H1 (cell line): ENCODE measurements around the gene NACA. TPM values are rescaled to one million over a fixed set of nuclear protein-coding genes. Genes with fewer than 3 reads are reported as not detected.

Experiments used
- CTCF ChIA-PET: fragments of 300-600 bp; sonication (Branson Sonifier 250); formaldehyde crosslinking; loops from one replicate; lab custom pipeline; 2021; ENCODE audit not compliant: partially characterized antibody; lab: Charles Lee
- POLR2A ChIA-PET: fragments of 300-600 bp; sonication (Branson Sonifier 250); formaldehyde crosslinking; loops from one replicate; lab custom pipeline; 2021; ENCODE audit warnings: inconsistent platforms; ENCODE audit not compliant: partially characterized antibody; lab: Charles Lee
- DNase-seq, 2 experiments: peaks; one replicate each; pipeline versions ENCODE4 v3.0.0 to v3.0.0-alpha.2; 2010 to 2022; ENCODE audit warnings: low spot score in 2 of 2, low read depth in 1 of 2, mixed read lengths in 1 of 2
- FAIRE-seq: peaks from 2 replicates; lab custom pipeline; 2011; peaks lifted over from hg19 to GRCh38; lab: Jason Lieb, UNC
- H2AFZ ChIP-seq: 2 replicates; pipeline ENCODE4 v1.8.1; 2012; ENCODE audit warnings: low read length, inconsistent platforms
- H2AK5ac ChIP-seq: 2 replicates; pipeline ENCODE4 v1.6.1; 2013; ENCODE audit warnings: low read depth, low read length
- H2BK120ac ChIP-seq: replicated peaks from 2 replicates; pipeline ENCODE3; 2013; ENCODE audit warnings: low read depth, low read length, inconsistent platforms
- H2BK12ac ChIP-seq: 2 replicates; pipeline ENCODE4 v1.6.1; 2013; ENCODE audit warnings: low read depth, low read length
- H2BK15ac ChIP-seq: 2 replicates; pipeline ENCODE4 v1.6.1; 2013; ENCODE audit warnings: low read length
- H2BK20ac ChIP-seq: 2 replicates; pipeline ENCODE4 v1.6.1; 2013; ENCODE audit warnings: low read length
- H2BK5ac ChIP-seq: 2 replicates; pipeline ENCODE4 v1.6.1; 2013; ENCODE audit warnings: low read depth, low read length
- H3K14ac ChIP-seq: 2 replicates; pipeline ENCODE4 v1.6.1; 2013; ENCODE audit warnings: inconsistent platforms; ENCODE audit not compliant: insufficient read length
- H3K18ac ChIP-seq: 2 replicates; pipeline ENCODE4 v1.6.1; 2013; ENCODE audit warnings: low read length; ENCODE audit errors: extremely low read depth
- H3K23ac ChIP-seq: 2 replicates; pipeline ENCODE4 v1.6.1; 2013; ENCODE audit warnings: inconsistent platforms; ENCODE audit not compliant: insufficient read length
- H3K23me2 ChIP-seq: 2 replicates; pipeline ENCODE4 v1.6.1; 2013; ENCODE audit warnings: low read depth, low read length
- H3K27ac ChIP-seq: 2 replicates; pipeline ENCODE4 v1.6.1; 2011; ENCODE audit warnings: low read depth, low read length, inconsistent platforms
- H3K27me3 ChIP-seq, 4 experiments: replicated peaks in 1 of 4; 1 replicate in 1 of 4; 2 replicates in 3 of 4; pipeline versions ENCODE4 v1.6.1 to v1.8.1; 2011 to 2013; ENCODE audit warnings: low read length in 3 of 4, mild to moderate bottlenecking in 3 of 4, inconsistent platforms in 2 of 4, mixed read lengths in 2 of 4, moderate library complexity in 1 of 4; ENCODE audit not compliant: control insufficient read depth in 3 of 4, insufficient read depth in 3 of 4; ENCODE audit errors: extremely low read depth in 1 of 4
- H3K36me3 ChIP-seq, 4 experiments: 2 replicates each; pipeline versions ENCODE4 v1.6.1 to v1.8.1; 2011 to 2013; ENCODE audit warnings: mild to moderate bottlenecking in 4 of 4, low read length in 3 of 4, moderate library complexity in 2 of 4, control low read depth in 1 of 4, inconsistent platforms in 1 of 4; ENCODE audit not compliant: insufficient read depth in 4 of 4, control insufficient read depth in 2 of 4
- H3K4ac ChIP-seq: replicated peaks from 2 replicates; pipeline ENCODE3; 2013; ENCODE audit warnings: low read length, low read depth, mixed read lengths, inconsistent platforms; ENCODE audit not compliant: insufficient read length
- H3K4me1 ChIP-seq, 4 experiments: replicated peaks in 1 of 4; 1 replicate in 1 of 4; 2 replicates in 3 of 4; pipeline versions ENCODE4 v1.6.1 to v1.8.1; 2011 to 2013; ENCODE audit warnings: low read length in 3 of 4, inconsistent platforms in 2 of 4, mixed read lengths in 1 of 4; ENCODE audit not compliant: insufficient read depth in 4 of 4, control insufficient read depth in 3 of 4
- H3K4me2 ChIP-seq, 2 experiments: 2 replicates each; pipeline versions ENCODE4 v1.6.1 to v1.8.1; 2011 to 2013; ENCODE audit warnings: low read depth in 2 of 2, low read length in 2 of 2, control low read depth in 1 of 2, inconsistent platforms in 1 of 2, mild to moderate bottlenecking in 1 of 2; ENCODE audit not compliant: insufficient read depth in 1 of 2
- H3K4me3 ChIP-seq, 4 experiments: fragments of 200-600, 300-600 bp in 1 of 4; sonication (generic), shearing (Covaris generic), sonication (Bioruptor Twin) in 1 of 4; 2 replicates each; pipeline versions ENCODE4 v1.5.1 to v1.8.1; 2011 to 2016; ENCODE audit warnings: low read length in 4 of 4, low read depth in 3 of 4, control low read depth in 2 of 4, inconsistent platforms in 2 of 4, mild to moderate bottlenecking in 2 of 4, mixed read lengths in 1 of 4, moderate library complexity in 1 of 4; ENCODE audit not compliant: insufficient read depth in 2 of 4; ENCODE audit errors: extremely low read depth in 1 of 4
- H3K56ac ChIP-seq: replicated peaks from 2 replicates; pipeline ENCODE3; 2013; ENCODE audit warnings: low read depth, mild to moderate bottlenecking, mixed read lengths, low read length, inconsistent platforms; ENCODE audit not compliant: insufficient read length
- H3K79me1 ChIP-seq: 2 replicates; pipeline ENCODE4 v1.6.1; 2013; ENCODE audit warnings: low read depth, low read length, control low read depth
- H3K79me2 ChIP-seq, 2 experiments: 2 replicates each; pipeline versions ENCODE4 v1.6.1 to v1.8.1; 2012 to 2013; ENCODE audit warnings: low read length in 2 of 2, mild to moderate bottlenecking in 2 of 2, inconsistent platforms in 1 of 2; ENCODE audit not compliant: insufficient read depth in 2 of 2, control insufficient read depth in 1 of 2
- H3K9ac ChIP-seq, 4 experiments: replicated peaks in 1 of 4; 1 replicate in 1 of 4; 2 replicates in 3 of 4; pipeline versions ENCODE4 v1.6.1 to v1.8.1; 2011 to 2013; ENCODE audit warnings: low read depth in 3 of 4, low read length in 3 of 4, control low read depth in 2 of 4, mild to moderate bottlenecking in 2 of 4, moderate library complexity in 2 of 4, inconsistent platforms in 1 of 4; ENCODE audit errors: extremely low read depth in 1 of 4
- H3K9me3 ChIP-seq, 2 experiments: 2 replicates each; pipeline versions ENCODE4 v1.6.1 to v1.8.1; 2012 to 2013; ENCODE audit warnings: mild to moderate bottlenecking in 2 of 2, moderate library complexity in 2 of 2, control low read depth in 1 of 2, inconsistent platforms in 1 of 2, low read depth in 1 of 2, low read length in 1 of 2, mixed read lengths in 1 of 2; ENCODE audit not compliant: insufficient read depth in 2 of 2
- H4K20me1 ChIP-seq, 2 experiments: replicated peaks in 1 of 2; 2 replicates each; pipeline versions ENCODE3 to v1.8.1; 2011 to 2013; ENCODE audit warnings: inconsistent platforms in 2 of 2, low read length in 2 of 2, mild to moderate bottlenecking in 1 of 2; ENCODE audit not compliant: insufficient read depth in 2 of 2, control insufficient read depth in 1 of 2
- H4K5ac ChIP-seq: 2 replicates; pipeline ENCODE4 v1.6.1; 2013; ENCODE audit warnings: low read length, low read depth, mixed read lengths, inconsistent platforms; ENCODE audit not compliant: insufficient read length
- H4K8ac ChIP-seq: 2 replicates; pipeline ENCODE4 v1.8.0; 2013; ENCODE audit warnings: mild to moderate bottlenecking, moderate library complexity, low read length, inconsistent platforms; ENCODE audit not compliant: insufficient read depth; ENCODE audit errors: extremely low read depth
- H4K91ac ChIP-seq: replicated peaks from 2 replicates; pipeline ENCODE3; 2013; ENCODE audit warnings: low read length, mixed read lengths, inconsistent platforms; ENCODE audit not compliant: insufficient read length
- E2F6 ChIP-seq: IDR thresholded peaks from 2 replicates; pipeline ENCODE4 v1.6.1; 2012; ENCODE audit warnings: inconsistent platforms
- EP300 ChIP-seq, 2 experiments: IDR thresholded peaks; 1 replicate in 1 of 2; 2 replicates in 1 of 2; pipeline ENCODE4 v1.6.1; 2011 to 2012; ENCODE audit warnings: low read depth in 2 of 2, low read length in 2 of 2, mild to moderate bottlenecking in 2 of 2, borderline replicate concordance in 1 of 2, inconsistent platforms in 1 of 2, moderate library complexity in 1 of 2
- GABPA ChIP-seq: IDR thresholded peaks from 2 replicates; pipeline ENCODE4 v1.6.1; 2011; ENCODE audit warnings: mild to moderate bottlenecking, low read length, moderate library complexity, borderline replicate concordance; ENCODE audit not compliant: insufficient read depth
- JUN ChIP-seq: IDR thresholded peaks from 2 replicates; pipeline ENCODE4 v1.6.1; 2011; ENCODE audit warnings: low read depth, mild to moderate bottlenecking, improper control_type of control experiment, low read length
- POLR2AphosphoS5 ChIP-seq: IDR thresholded peaks from 2 replicates; pipeline ENCODE4 v1.6.1; 2011; ENCODE audit warnings: low read depth, low read length
- SIRT6 ChIP-seq: IDR thresholded peaks from one replicate; pipeline ENCODE4 v1.7.1; 2012; ENCODE audit warnings: low read length, inconsistent platforms
- SP2 ChIP-seq: IDR thresholded peaks from 2 replicates; pipeline ENCODE4 v1.6.1; 2012; ENCODE audit warnings: mild to moderate bottlenecking, low read length, inconsistent platforms
- SP4 ChIP-seq: IDR thresholded peaks from 2 replicates; pipeline ENCODE4 v1.6.1; 2012; ENCODE audit warnings: low read length, inconsistent platforms
- ZNF274 ChIP-seq: IDR thresholded peaks from 2 replicates; pipeline ENCODE4 v1.7.0; 2012; ENCODE audit warnings: low read length, borderline replicate concordance; ENCODE audit errors: extremely low read depth
- WGBS, 2 experiments: shearing (Covaris generic) in 1 of 2; methylation state at CpG; one replicate each; pipeline versions ENCODE4 v1.1.6 to v1.1.7; 2013 to 2015; ENCODE audit warnings: low lambda C conversion rate in 2 of 2, mixed read lengths in 2 of 2, inconsistent platforms in 1 of 2, low coverage in 1 of 2, missing lambda C conversion rate in 1 of 2; ENCODE audit not compliant: insufficient replicate concordance in 2 of 2, insufficient coverage in 1 of 2, insufficient read length in 1 of 2; ENCODE audit errors: extremely low coverage in 1 of 2, missing lambda C conversion rate in 1 of 2; 5-methylcytosine and 5-hydroxymethylcytosine counted together
- polyA plus RNA-seq, 7 experiments: library from polyadenylated mRNA; depleted of rRNA in 3 of 7; stranded (reverse) in 5 of 7; unstranded in 2 of 7; fragments of >200 nt in 5 of 7; fragments of 200-250 nt in 2 of 7; gene quantifications; 1 replicate in 5 of 7; 2 replicates in 1 of 7; 4 replicates in 1 of 7; pipeline versions ENCODE4 v1.2.1 to v1.2.3, GENCODE V29; 2011 to 2013; ENCODE audit warnings: missing spikeins in 2 of 7, mixed read lengths in 2 of 7
- total RNA-seq: library from RNA; stranded (reverse); fragmentation: NEBNext Ultra II Directional; extraction: Animal tissue kit (Norgen Biotek cat#: 25700); gene quantifications from 2 replicates; pipeline ENCODE4 v1.2.1, GENCODE V29; 2021

Gene NACA
- total and polyA plus RNA-seq, 2 of the 8 experiments (the other 6 are each of a cell fraction or from before 2014, with no cell fraction given), result 511 to 1,063 TPM

GRCh38 chr12:56722832-56723231, 2.3 kb downstream of the NACA start:
- H3K4me3 ChIP-seq, result peak overlapping the region in 3 of 4 experiments; percentile 27 to 75 (median 31); a peak in 5 of 8 replicates
- H3K27me3 ChIP-seq, result no peaks in the 10 kb centered on the region
- H3K23me2 ChIP-seq, result no peaks in the 10 kb centered on the region; the same call in none of the 2 replicates
- H4K20me1 ChIP-seq, result peaks cover 36 to 37% of the 10 kb centered on the region in 2 experiments
- no peak overlapping the region for H3K56ac ChIP-seq
- WGBS, 2 experiments, result 68% methylated on average over 4 of the region's 4 CpGs; no CpG with 5 or more reads in 1 of the 2 experiments
- TF ChIP-seq SP2 (no peak), POLR2AphosphoS5 (no peak), E2F6 (no peak), ZNF274 (no peak), JUN (no peak), EP300 (IDR thresholded peaks at IDR 0.05; ENCODE audit: borderline replicate concordance in 1 of 2, low read depth in 2 of 2, low read length in 2 of 2) (no peak), GABPA (no peak), SIRT6 (no peak), SP4 (no peak)
- no peak overlapping the region for H2AFZ ChIP-seq
- peak overlapping the region; percentile 74 to 96 for H3K4me2 ChIP-seq
- no peak overlapping the region for H3K27ac ChIP-seq
- no peak overlapping the region for H2BK20ac ChIP-seq
- H2BK120ac ChIP-seq, result no peak overlapping the region
- peaks cover 5 to 53% (median 23%) of the 10 kb centered on the region in 4 experiments; a peak in 5 of 8 replicates for H3K36me3 ChIP-seq
- H3K79me2 ChIP-seq, result peaks cover 47 to 68% of the 10 kb centered on the region in 2 experiments
- no peak overlapping the region for H3K4ac ChIP-seq
- H3K9me3 ChIP-seq, result no peaks in the 10 kb centered on the region
- H4K5ac ChIP-seq, result no peak overlapping the region
- no peak overlapping the region for H3K14ac ChIP-seq
- no peak overlapping the region for H4K91ac ChIP-seq
- CTCF ChIA-PET, result interaction anchor here (1.0 to 1.6 kb wide), 3 partner anchors 12 to 26 kb away, joined by 3 to 5 read pairs (median 5); no protein-coding TSS in a partner anchor
- no peak for DNase-seq
- H2BK5ac ChIP-seq, result no peak overlapping the region
- no peak overlapping the region for H4K8ac ChIP-seq
- no peak overlapping the region for H2BK15ac ChIP-seq
- no peak overlapping the region for H2BK12ac ChIP-seq
- POLR2A ChIA-PET, result interaction anchor here (1.3 to 52.4 kb wide), 5 partner anchors 14 to 90 kb away, joined by 3 to 1406 read pairs (median 15); partner anchors contain the start of genes ATP5F1B, NACA, PRIM1 and PTGES3
- H3K18ac ChIP-seq, result no peak overlapping the region
- H3K4me1 ChIP-seq, result peaks cover 13 to 38% (median 23%) of the 10 kb centered on the region in 4 experiments
- no peak for FAIRE-seq
- H2AK5ac ChIP-seq, result no peak overlapping the region
- H3K79me1 ChIP-seq, result peaks cover 22% of the 10 kb centered on the region
- H3K9ac ChIP-seq, result no peak overlapping the region
- H3K23ac ChIP-seq, result no peak overlapping the region
